Liver (tissue), 9 donors: ENCODE data around the gene SYF2. TPM values are rescaled to one million over a fixed set of nuclear protein-coding genes. Genes with fewer than 3 reads are reported as not detected.

Experiments
- DNase-seq: peaks from one replicate; pipeline ENCODE4 v3.0.0-alpha.2; 2017; ENCODE audit warnings: low spot score
- H3K27ac ChIP-seq, 2 donors: one replicate each; pipeline ENCODE4 v1.7.0; 2013; ENCODE audit warnings: inconsistent platforms in 2 of 2, low read length in 2 of 2, control low read depth in 1 of 2, low read depth in 1 of 2, mild to moderate bottlenecking in 1 of 2
- H3K27me3 ChIP-seq, 4 donors: one replicate each; pipeline versions ENCODE4 v1.6.1 to v1.7.0; 2013; ENCODE audit warnings: low read length in 3 of 4, inconsistent platforms in 1 of 4, mild to moderate bottlenecking in 1 of 4, moderate library complexity in 1 of 4; ENCODE audit not compliant: control insufficient read depth in 4 of 4, insufficient read depth in 4 of 4
- H3K36me3 ChIP-seq, 4 donors: one replicate each; pipeline versions ENCODE4 v1.6.1 to v1.7.0; 2013; ENCODE audit warnings: low read length in 3 of 4, mild to moderate bottlenecking in 3 of 4, low read depth in 1 of 4, moderate library complexity in 1 of 4; ENCODE audit not compliant: control insufficient read depth in 4 of 4, insufficient read depth in 3 of 4
- H3K4me1 ChIP-seq, 4 donors: one replicate each; pipeline versions ENCODE4 v1.6.1 to v1.7.0; 2013; ENCODE audit warnings: low read length in 3 of 4, mild to moderate bottlenecking in 3 of 4, moderate library complexity in 1 of 4; ENCODE audit not compliant: control insufficient read depth in 4 of 4, insufficient read depth in 4 of 4
- H3K4me3 ChIP-seq, 3 donors: one replicate each; pipeline versions ENCODE4 v1.6.1 to v1.7.0; 2013; ENCODE audit warnings: low read length in 3 of 3, control low read depth in 1 of 3, low read depth in 1 of 3, mild to moderate bottlenecking in 1 of 3
- H3K9ac ChIP-seq, 2 donors: one replicate each; pipeline ENCODE4 v1.7.0; 2013; ENCODE audit warnings: low read length in 2 of 2, mild to moderate bottlenecking in 2 of 2, moderate library complexity in 2 of 2, control low read depth in 1 of 2, low read depth in 1 of 2
- H3K9me3 ChIP-seq, 4 donors: one replicate each; pipeline versions ENCODE4 v1.6.1 to v1.7.0; 2013; ENCODE audit warnings: low read length in 3 of 4; ENCODE audit not compliant: control insufficient read depth in 4 of 4
- ATF3 ChIP-seq: IDR thresholded peaks from 2 replicates; pipeline ENCODE4 v1.6.1; 2016; ENCODE audit warnings: antibody characterized with exemption
- EGR1 ChIP-seq, 2 donors: IDR thresholded peaks; 2 replicates each; pipeline ENCODE4 v1.6.1; 2016 to 2018; ENCODE audit warnings: antibody characterized with exemption in 2 of 2, low read depth in 2 of 2
- FOXA1 ChIP-seq: IDR thresholded peaks from 2 replicates; pipeline ENCODE4 v1.6.1; 2016; ENCODE audit warnings: antibody characterized with exemption
- FOXA2 ChIP-seq: IDR thresholded peaks from 2 replicates; pipeline ENCODE4 v1.6.1; 2016; ENCODE audit warnings: antibody characterized with exemption
- GABPA ChIP-seq, 2 donors: IDR thresholded peaks in 1 of 2; conservative IDR thresholded peaks in 1 of 2; 2 replicates each; pipeline ENCODE4 v1.6.1; 2016; ENCODE audit warnings: antibody characterized with exemption in 2 of 2, mild to moderate bottlenecking in 1 of 2, moderate library complexity in 1 of 2
- HNF4A ChIP-seq, 2 donors: conservative IDR thresholded peaks; 2 replicates each; pipeline ENCODE4 v1.6.1; 2016; ENCODE audit warnings: antibody characterized with exemption in 2 of 2, mild to moderate bottlenecking in 2 of 2
- MAX ChIP-seq: IDR thresholded peaks from 2 replicates; pipeline ENCODE4 v1.6.1; 2016; ENCODE audit warnings: antibody characterized with exemption
- NR2F2 ChIP-seq: IDR thresholded peaks from 2 replicates; pipeline ENCODE4 v1.6.1; 2016; ENCODE audit warnings: antibody characterized with exemption
- RAD21 ChIP-seq, 2 donors: IDR thresholded peaks; 2 replicates each; pipeline ENCODE4 v1.6.1; 2016; ENCODE audit warnings: antibody characterized with exemption in 2 of 2, mild to moderate bottlenecking in 2 of 2
- REST ChIP-seq: IDR thresholded peaks from 2 replicates; pipeline ENCODE4 v1.6.1; 2016; ENCODE audit warnings: antibody characterized with exemption, mild to moderate bottlenecking
- RXRA ChIP-seq, 2 donors: IDR thresholded peaks; 2 replicates each; pipeline ENCODE4 v1.6.1; 2017 to 2018; ENCODE audit warnings: antibody characterized with exemption in 2 of 2, mild to moderate bottlenecking in 1 of 2
- SP1 ChIP-seq: IDR thresholded peaks from 2 replicates; pipeline ENCODE4 v1.6.1; 2018; ENCODE audit warnings: antibody characterized with exemption, mild to moderate bottlenecking
- TAF1 ChIP-seq: conservative IDR thresholded peaks from 2 replicates; pipeline ENCODE4 v1.6.1; 2016; ENCODE audit warnings: antibody characterized with exemption, mild to moderate bottlenecking
- ZBTB33 ChIP-seq: IDR thresholded peaks from 2 replicates; pipeline ENCODE4 v1.6.1; 2016; ENCODE audit warnings: antibody characterized with exemption
- WGBS: extraction: QIAGEN DNeasy Blood & Tissue Kit; methylation state at CpG from one replicate; pipeline ENCODE4 v1.1.7; 2013; 5-methylcytosine and 5-hydroxymethylcytosine counted together
- polyA plus RNA-seq, 2 donors: library from polyadenylated mRNA; stranded (reverse) in 1 of 2; unstranded in 1 of 2; fragments of 200-250 nt in 1 of 2; fragments of >200 nt in 1 of 2; fragmentation: Nextera tagmentation in 1 of 2; extraction: Ambion mirVana in 1 of 2; gene quantifications; one replicate each; pipeline versions ENCODE4 v1.2.1 to v1.2.3, GENCODE V29; 2013 to 2015
- total RNA-seq, 2 donors: library from RNA; depleted of rRNA; stranded (reverse); fragments of >200 nt; gene quantifications; one replicate each; pipeline ENCODE4 v1.2.3, GENCODE V29; 2014
- donor health status: healthy.
- donor health status: healthy.
- donor health status: healthy.
- donor health status: healthy.
- donor health status: healthy.

The SYF2 gene
- total and polyA plus RNA-seq, 4 donors: 12.0 to 24.0 (median 15.2) TPM

- DNase-seq: no peak
- Histone ChIP-seq H3K27ac (peak overlapping the region; percentile 96 to 98), H3K4me1 (peaks cover 1 to 29% (median 18%) of the 10 kb centered on the region in 4 donors)
These were observed 13.7 kb upstream of the SYF2 start for GRCh38 chr1:25245809-25246599.

GRCh38 chr1:25245393-25245792 is 13.1 kb upstream of the SYF2 start:
- Histone ChIP-seq H3K36me3 (peaks cover 13 to 33% (median 31%) of the 10 kb centered on the region in 4 donors), H3K4me1 (peaks cover 1 to 35% (median 24%) of the 10 kb centered on the region in 4 donors), H3K9ac (no peak overlapping the region), H3K27me3 (no peaks in the 10 kb centered on the region), H3K27ac (no peak overlapping the region), H3K9me3 (no peaks in the 10 kb centered on the region), H3K4me3 (peak overlapping the region in 1 of 3 donors; percentile 100)
- WGBS: 88% methylated on average over 5 of the region's 5 CpGs
- no peak for DNase-seq
- TF ChIP-seq ATF3: no peak
- TF ChIP-seq FOXA2: no peak
- no peak for TF ChIP-seq SP1
- no peak for TF ChIP-seq GABPA (IDR thresholded peaks at IDR 0.05 in 1 of 2, conservative IDR thresholded peaks at IDR 0.05 in 1 of 2)
- no peak for TF ChIP-seq FOXA1
- TF ChIP-seq RXRA (IDR thresholded peaks at IDR 0.05): no peak
- TF ChIP-seq MAX: no peak
- TF ChIP-seq TAF1: no peak
- TF ChIP-seq RAD21 (IDR thresholded peaks at IDR 0.05): no peak
- TF ChIP-seq HNF4A (conservative IDR thresholded peaks at IDR 0.05): no peak
- TF ChIP-seq ZBTB33: no peak
- no peak for TF ChIP-seq NR2F2

More at GRCh38 chr1:25245809-25246599, 13.7 kb upstream of the SYF2 start:
- TF ChIP-seq GABPA (IDR thresholded peaks at IDR 0.05 in 1 of 2, conservative IDR thresholded peaks at IDR 0.05 in 1 of 2): peak in 1 of 2 donors; percentile 29
- TF ChIP-seq TAF1: no peak
- TF ChIP-seq REST: peak; percentile 72
- TF ChIP-seq RXRA (IDR thresholded peaks at IDR 0.05): peak in 1 of 2 donors; percentile 18
- no peak for TF ChIP-seq SP1
- TF ChIP-seq FOXA1: no peak
- TF ChIP-seq HNF4A (conservative IDR thresholded peaks at IDR 0.05): peak in 1 of 2 donors; percentile 9
- TF ChIP-seq EGR1 (IDR thresholded peaks at IDR 0.05; ENCODE audit: low read depth in 2 of 2): no peak
- TF ChIP-seq NR2F2: peak; percentile 55
- Histone ChIP-seq H3K9ac (peak overlapping the region; percentile 38 to 82), H3K9me3 (no peaks in the 10 kb centered on the region), H3K27me3 (no peaks in the 10 kb centered on the region), H3K36me3 (peaks cover 13 to 33% (median 31%) of the 10 kb centered on the region in 4 donors), H3K4me3 (peak overlapping the region; percentile 66 to 100 (median 99))
- WGBS: 20% methylated on average over 30 of the region's 30 CpGs
